Lower leg skin (tissue), 3 donors: ENCODE results near the gene SPHK2.

Source experiments
- POLR2A ChIP-seq, 2 donors: fragments of 450-650 bp; IDR thresholded peaks; one replicate each; pipeline ENCODE4 v1.6.1; 2016 to 2017; ENCODE audit warnings: antibody characterized with exemption in 2 of 2, mild to moderate bottlenecking in 1 of 2, moderate library complexity in 1 of 2
- TF ChIP-seq, protein P1 (sequence below), 3 donors: fragments of 450-650 bp; IDR thresholded peaks; one replicate each; pipeline ENCODE4 v1.5.1; 2016; ENCODE audit warnings: antibody characterized with exemption in 3 of 3, mild to moderate bottlenecking in 3 of 3, moderate library complexity in 2 of 3

DNA sequence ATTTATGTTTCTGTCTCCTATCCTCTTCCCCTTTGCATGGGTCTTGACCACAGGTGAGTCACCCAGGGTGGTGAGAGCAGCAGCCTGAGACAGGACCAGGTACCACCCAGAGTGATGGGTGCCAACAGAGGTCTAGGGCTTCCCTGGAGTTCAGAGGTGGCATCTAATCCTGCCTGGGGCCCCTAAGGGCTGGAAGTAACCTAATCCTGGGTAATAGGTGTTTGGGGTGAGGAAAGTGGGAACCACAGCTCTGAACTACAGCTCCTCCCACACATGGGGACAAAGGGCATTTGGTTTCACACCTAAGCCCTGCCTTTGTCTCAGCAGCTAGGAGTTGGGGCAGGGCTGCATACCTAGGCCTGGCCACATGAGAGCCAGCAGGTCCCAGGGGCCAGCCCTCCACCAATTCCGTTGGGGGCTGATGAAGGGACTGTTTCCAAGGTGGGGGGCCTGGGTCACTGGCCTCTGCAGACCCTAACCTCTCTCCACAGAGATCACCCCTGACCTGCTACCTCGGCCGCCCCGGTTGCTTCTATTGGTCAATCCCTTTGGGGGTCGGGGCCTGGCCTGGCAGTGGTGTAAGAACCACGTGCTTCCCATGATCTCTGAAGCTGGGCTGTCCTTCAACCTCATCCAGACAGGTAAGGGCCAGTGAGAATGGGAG, 8.0 kb downstream of the SPHK2 start:
- TF ChIP-seq, protein P1, sequence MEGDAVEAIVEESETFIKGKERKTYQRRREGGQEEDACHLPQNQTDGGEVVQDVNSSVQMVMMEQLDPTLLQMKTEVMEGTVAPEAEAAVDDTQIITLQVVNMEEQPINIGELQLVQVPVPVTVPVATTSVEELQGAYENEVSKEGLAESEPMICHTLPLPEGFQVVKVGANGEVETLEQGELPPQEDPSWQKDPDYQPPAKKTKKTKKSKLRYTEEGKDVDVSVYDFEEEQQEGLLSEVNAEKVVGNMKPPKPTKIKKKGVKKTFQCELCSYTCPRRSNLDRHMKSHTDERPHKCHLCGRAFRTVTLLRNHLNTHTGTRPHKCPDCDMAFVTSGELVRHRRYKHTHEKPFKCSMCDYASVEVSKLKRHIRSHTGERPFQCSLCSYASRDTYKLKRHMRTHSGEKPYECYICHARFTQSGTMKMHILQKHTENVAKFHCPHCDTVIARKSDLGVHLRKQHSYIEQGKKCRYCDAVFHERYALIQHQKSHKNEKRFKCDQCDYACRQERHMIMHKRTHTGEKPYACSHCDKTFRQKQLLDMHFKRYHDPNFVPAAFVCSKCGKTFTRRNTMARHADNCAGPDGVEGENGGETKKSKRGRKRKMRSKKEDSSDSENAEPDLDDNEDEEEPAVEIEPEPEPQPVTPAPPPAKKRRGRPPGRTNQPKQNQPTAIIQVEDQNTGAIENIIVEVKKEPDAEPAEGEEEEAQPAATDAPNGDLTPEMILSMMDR (IDR thresholded peaks at IDR 0.05): no peak
- no peak for TF ChIP-seq POLR2A (IDR thresholded peaks at IDR 0.05)
